Measurements from ENCODE around the gene LRMDA. TPM values are rescaled to one million over a fixed set of nuclear protein-coding genes. Genes with fewer than 3 reads are reported as not detected.

LRMDA gene
- total and polyA plus RNA-seq, 12 donors = 30.7 to 132 (median 78.1) TPM

DNA sequence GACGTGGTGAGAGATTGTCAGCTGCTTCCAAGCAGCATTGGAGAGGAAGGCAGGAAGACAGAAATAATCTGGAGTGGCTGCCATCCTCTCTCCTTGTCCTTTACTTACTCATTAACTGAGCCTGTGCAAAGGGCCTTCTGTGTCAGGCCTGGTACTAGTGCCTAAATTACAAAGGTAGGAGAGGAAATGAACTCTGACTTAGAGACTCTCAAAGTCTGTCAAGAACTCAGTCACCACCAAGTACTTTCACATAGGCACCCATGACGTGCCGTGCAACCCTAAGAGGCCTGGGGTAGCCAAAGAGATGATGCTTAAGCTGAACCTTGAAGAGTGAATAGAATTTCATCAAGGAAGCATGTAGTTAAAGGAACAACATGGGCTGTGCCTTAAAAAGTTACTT, 866.9 kb downstream of the LRMDA start:
- intact Hi-C loops (cut with DNase I) = no loop called here
- no peak overlapping the region for H3K27ac ChIP-seq
- no peaks in the 10 kb centered on the region for H3K9me3 ChIP-seq (replicated peaks in 1 of 3)
- no peak for DNase-seq
- H3K4me1 ChIP-seq (replicated peaks in 1 of 2) = peaks cover 18% of the 10 kb centered on the region in 2 donors
- H3K36me3 ChIP-seq (replicated peaks in 1 of 2) = no peaks in the 10 kb centered on the region
- TF ChIP-seq, protein P1, sequence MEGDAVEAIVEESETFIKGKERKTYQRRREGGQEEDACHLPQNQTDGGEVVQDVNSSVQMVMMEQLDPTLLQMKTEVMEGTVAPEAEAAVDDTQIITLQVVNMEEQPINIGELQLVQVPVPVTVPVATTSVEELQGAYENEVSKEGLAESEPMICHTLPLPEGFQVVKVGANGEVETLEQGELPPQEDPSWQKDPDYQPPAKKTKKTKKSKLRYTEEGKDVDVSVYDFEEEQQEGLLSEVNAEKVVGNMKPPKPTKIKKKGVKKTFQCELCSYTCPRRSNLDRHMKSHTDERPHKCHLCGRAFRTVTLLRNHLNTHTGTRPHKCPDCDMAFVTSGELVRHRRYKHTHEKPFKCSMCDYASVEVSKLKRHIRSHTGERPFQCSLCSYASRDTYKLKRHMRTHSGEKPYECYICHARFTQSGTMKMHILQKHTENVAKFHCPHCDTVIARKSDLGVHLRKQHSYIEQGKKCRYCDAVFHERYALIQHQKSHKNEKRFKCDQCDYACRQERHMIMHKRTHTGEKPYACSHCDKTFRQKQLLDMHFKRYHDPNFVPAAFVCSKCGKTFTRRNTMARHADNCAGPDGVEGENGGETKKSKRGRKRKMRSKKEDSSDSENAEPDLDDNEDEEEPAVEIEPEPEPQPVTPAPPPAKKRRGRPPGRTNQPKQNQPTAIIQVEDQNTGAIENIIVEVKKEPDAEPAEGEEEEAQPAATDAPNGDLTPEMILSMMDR (IDR thresholded peaks at IDR 0.05) = no peak
- no peak for TF ChIP-seq POLR2A (IDR thresholded peaks at IDR 0.05)
- WGBS, 4 donors = 92 to 97% (median 94%) methylated on average over 3 of the region's 3 CpGs
- no peaks in the 10 kb centered on the region for H3K27me3 ChIP-seq
- H3K4me3 ChIP-seq = no peak overlapping the region

DNA sequence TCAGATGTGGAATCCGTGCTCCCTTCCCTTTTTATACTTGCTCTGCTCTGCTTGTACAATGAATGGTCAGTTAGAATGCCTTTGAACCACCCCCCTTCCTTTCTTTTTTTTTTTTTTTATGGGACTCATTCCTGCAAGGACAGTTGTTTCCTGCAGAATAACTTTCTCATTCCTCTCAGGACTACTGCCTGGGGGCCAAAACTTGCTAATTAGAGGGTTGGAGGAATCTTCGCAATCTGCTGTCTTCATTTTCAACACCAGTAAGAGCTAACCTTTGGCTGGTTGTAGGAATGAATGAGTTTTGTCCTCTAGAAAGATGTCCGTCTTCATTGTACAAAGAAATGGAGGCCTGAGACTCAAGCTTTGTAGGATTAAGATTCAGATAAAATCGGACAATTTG, 868.1 kb downstream of the LRMDA start:
- intact Hi-C loops (cut with DNase I) = no loop called here
- Histone ChIP-seq H3K27me3 (no peaks in the 10 kb centered on the region), H3K4me3 (no peak overlapping the region), H3K9me3 (replicated peaks in 1 of 3) (no peaks in the 10 kb centered on the region), H3K36me3 (replicated peaks in 1 of 2) (no peaks in the 10 kb centered on the region), H3K27ac (no peak overlapping the region), H3K4me1 (replicated peaks in 1 of 2) (peaks cover 18 to 22% of the 10 kb centered on the region in 2 donors)
- TF ChIP-seq, protein P1 (IDR thresholded peaks at IDR 0.05) = no peak
- no peak for TF ChIP-seq POLR2A (IDR thresholded peaks at IDR 0.05)
- no peak for DNase-seq
- WGBS, 4 donors = 89 to 94% (median 92%) methylated on average over 4 of the region's 4 CpGs

DNA sequence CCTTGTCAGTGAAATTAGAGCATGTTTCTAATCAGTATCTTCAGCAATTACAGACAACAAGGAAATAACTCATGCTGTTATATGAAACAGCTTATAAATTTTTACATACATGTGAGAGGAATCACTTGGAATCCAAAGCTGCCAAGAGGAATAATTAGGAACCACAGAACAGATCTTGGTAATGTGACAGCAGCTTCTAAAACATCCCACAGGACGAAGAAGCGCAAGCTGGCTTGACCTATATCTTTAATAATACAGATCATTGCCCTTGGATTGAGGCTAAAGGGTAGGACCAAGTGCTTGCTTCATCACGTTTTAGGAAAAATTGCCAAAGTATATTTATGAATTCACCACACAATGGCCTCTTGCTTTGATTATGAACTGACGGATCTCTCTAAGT, 869.8 kb downstream of the LRMDA start:
- DNase-seq = no peak
- Histone ChIP-seq H3K9me3 (replicated peaks in 1 of 3) (no peaks in the 10 kb centered on the region), H3K36me3 (replicated peaks in 1 of 2) (no peaks in the 10 kb centered on the region), H3K27me3 (no peaks in the 10 kb centered on the region), H3K27ac (no peak overlapping the region), H3K4me3 (no peak overlapping the region), H3K4me1 (replicated peaks in 1 of 2) (peaks cover 12 to 22% of the 10 kb centered on the region in 2 donors)
- intact Hi-C loops (cut with DNase I) = no loop called here
- TF ChIP-seq POLR2A (IDR thresholded peaks at IDR 0.05) = no peak
- TF ChIP-seq, protein P1 (IDR thresholded peaks at IDR 0.05) = no peak
- 78 to 89% (median 85%) methylated on average over 4 of the region's 4 CpGs for WGBS, 4 donors

DNA sequence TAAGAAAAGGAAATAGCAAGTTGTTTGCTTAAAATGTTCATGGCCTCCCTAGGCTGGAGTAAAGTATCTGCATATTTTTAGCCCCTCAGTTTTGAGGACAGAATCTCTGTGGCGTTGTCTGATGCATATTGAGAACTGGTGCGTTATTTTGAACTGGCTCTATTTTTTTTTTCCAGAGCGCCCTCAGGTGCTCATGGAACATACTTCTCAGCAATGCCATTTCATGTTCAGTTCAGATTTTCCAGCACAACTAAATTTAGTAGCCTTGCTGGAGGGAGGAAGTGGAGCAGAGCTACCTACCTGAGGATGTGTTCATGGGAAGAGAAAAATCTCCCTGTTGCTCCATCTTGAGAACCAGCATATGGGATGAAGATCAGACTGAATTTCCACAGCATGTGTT, 870.5 kb downstream of the LRMDA start:
- H3K27me3 ChIP-seq = no peaks in the 10 kb centered on the region
- H3K4me3 ChIP-seq = no peak overlapping the region
- intact Hi-C loops (cut with DNase I) = no loop called here
- TF ChIP-seq, protein P1 (IDR thresholded peaks at IDR 0.05) = no peak
- TF ChIP-seq POLR2A (IDR thresholded peaks at IDR 0.05) = no peak
- no peaks in the 10 kb centered on the region for H3K36me3 ChIP-seq (replicated peaks in 1 of 2)
- WGBS, 4 donors = 54 to 61% (median 57%) methylated on average over 3 of the region's 3 CpGs
- H3K4me1 ChIP-seq (replicated peaks in 1 of 2) = peaks cover 8 to 16% of the 10 kb centered on the region in 2 donors
- DNase-seq = no peak
- H3K9me3 ChIP-seq (replicated peaks in 1 of 3) = no peaks in the 10 kb centered on the region
- no peak overlapping the region for H3K27ac ChIP-seq

All from adrenal gland (tissue), 12 donors.